Astrocyte of the spinal cord (primary cell): ENCODE data around the gene MCM10.
"Not testable (repeated sequence)": the region's sequence is repeated elsewhere in the genome, so short reads cannot be mapped to it uniquely, and the experiment has no call there.

Source experiments
- DNase-seq: peaks from one replicate; pipeline ENCODE4 v3.0.0; 2011; ENCODE audit warnings: low read depth, low spot score
- H3K4me3 ChIP-seq: 2 replicates; pipeline ENCODE4 v1.5.1; 2011; ENCODE audit warnings: low read depth, mild to moderate bottlenecking, low read length, moderate library complexity
- CTCF ChIP-seq: IDR thresholded peaks from 2 replicates; pipeline ENCODE4 v1.5.1; 2012; ENCODE audit warnings: low read depth, mild to moderate bottlenecking, low read length, inconsistent platforms
- in situ Hi-C: cut with HindIII; loops from 2 replicates; pipeline ENCODE4 v1.10.0; 2017; ENCODE audit warnings: low sequenced_read_pairs

Gene MCM10

GRCh38 chr10:13231808-13232207 is 70.5 kb downstream of the MCM10 start:
- no peak overlapping the region for H3K4me3 ChIP-seq
- in situ Hi-C loops = no loop called here
- no peak for DNase-seq
- no peak for TF ChIP-seq CTCF

- no peak overlapping the region for H3K4me3 ChIP-seq
- in situ Hi-C loops = no loop called here
These were observed 72.0 kb downstream of the MCM10 start for GRCh38 chr10:13233358-13233757.

GRCh38 chr10:13234172-13234571 is 72.8 kb downstream of the MCM10 start, which contains the start of gene UCMA:
UCMA (minus strand) TSS chr10:13234374; CDS start chr10:13234258, 116 bp downstream.
- no peak for DNase-seq
- no peak for TF ChIP-seq CTCF
- in situ Hi-C loops = no loop called here
- H3K4me3 ChIP-seq = no peak within 1 kb of the TSS

More at GRCh38 chr10:13233358-13233757, 72.0 kb downstream of the MCM10 start:
- DNase-seq = no peak
- no peak for TF ChIP-seq CTCF

GRCh38 chr10:13234736-13235135 is 73.4 kb downstream of the MCM10 start:
- DNase-seq, in situ Hi-C loops: not testable (repeated sequence)

GRCh38 chr10:13236638-13237037 is 75.3 kb downstream of the MCM10 start:
- in situ Hi-C loops = no loop called here
- no peak for DNase-seq
- TF ChIP-seq CTCF = no peak
- H3K4me3 ChIP-seq = no peak overlapping the region

More at GRCh38 chr10:13234736-13235135, 73.4 kb downstream of the MCM10 start:
- H3K4me3 ChIP-seq = not testable (repeated sequence)

- in situ Hi-C loops = no loop called here
- DNase-seq = no peak
- H3K4me3 ChIP-seq = no peak overlapping the region
- no peak for TF ChIP-seq CTCF
These were observed 77.1 kb downstream of the MCM10 start for GRCh38 chr10:13238271-13239077.

- DNase-seq = no peak
- no peak overlapping the region for H3K4me3 ChIP-seq
- in situ Hi-C loops = no loop called here
- TF ChIP-seq CTCF = no peak
These were observed 78.6 kb downstream of the MCM10 start for GRCh38 chr10:13239923-13240322.
